Activated naive CD4-positive, alpha-beta T cell treated with Interleukin-2 at 50 U/mL for 16 hours (primary cell): ENCODE measurements around the gene TAPT1.
"Not testable (repeated sequence)": the region's sequence is repeated elsewhere in the genome, so short reads cannot be mapped to it uniquely, and the experiment has no call there.

ENCODE experiments used
- DNase-seq: peaks from one replicate; pipeline ENCODE4 v3.0.0-alpha.2; 2020

The TAPT1 gene

GRCh38 chr4:16225863-16226815, at the start of gene TAPT1:
Gene TAPT1 (minus strand): TSS chr4:16226471. CDS start chr4:16226457, 14 bp downstream.
- peak; percentile 80 for DNase-seq

GRCh38 chr4:16271411-16271810, 45.1 kb upstream of the TAPT1 start:
- DNase-seq = no peak

- DNase-seq = no peak
These were observed 44.4 kb upstream of the TAPT1 start for GRCh38 chr4:16270454-16271328.

GRCh38 chr4:16269742-16270453, 43.6 kb upstream of the TAPT1 start:
- DNase-seq = not testable (repeated sequence)

- DNase-seq = no peak
These were observed 43.0 kb upstream of the TAPT1 start for GRCh38 chr4:16269240-16269639.

GRCh38 chr4:16268290-16268689, 42.0 kb upstream of the TAPT1 start:
- no peak for DNase-seq

GRCh38 chr4:16267639-16268038, 41.4 kb upstream of the TAPT1 start:
- DNase-seq = no peak

GRCh38 chr4:16265820-16266219, 39.5 kb upstream of the TAPT1 start:
- DNase-seq = no peak

GRCh38 chr4:16264798-16265197, 38.5 kb upstream of the TAPT1 start:
- no peak for DNase-seq

GRCh38 chr4:16263056-16263455, 36.8 kb upstream of the TAPT1 start:
- DNase-seq = no peak

- DNase-seq = no peak
These were observed 35.9 kb upstream of the TAPT1 start for GRCh38 chr4:16262188-16262587.

- no peak for DNase-seq
These were observed 35.1 kb upstream of the TAPT1 start for GRCh38 chr4:16261313-16261878.

- peak; percentile 34 for DNase-seq
These were observed 33.6 kb upstream of the TAPT1 start for GRCh38 chr4:16259889-16260246.

- DNase-seq = no peak
These were observed 33.1 kb upstream of the TAPT1 start for GRCh38 chr4:16259241-16259888.

- no peak for DNase-seq
These were observed 31.3 kb upstream of the TAPT1 start for GRCh38 chr4:16257611-16258010.

- DNase-seq = no peak
These were observed 30.1 kb upstream of the TAPT1 start for GRCh38 chr4:16256343-16256742.

GRCh38 chr4:16255730-16256129, 29.5 kb upstream of the TAPT1 start:
- DNase-seq = no peak

- DNase-seq = no peak
These were observed 27.1 kb upstream of the TAPT1 start for GRCh38 chr4:16253127-16253960.

GRCh38 chr4:16250661-16251365, 24.5 kb upstream of the TAPT1 start:
- no peak for DNase-seq

- no peak for DNase-seq
These were observed 22.3 kb upstream of the TAPT1 start for GRCh38 chr4:16248605-16249004.

GRCh38 chr4:16245241-16245640, 19.0 kb upstream of the TAPT1 start:
- no peak for DNase-seq
